HepG2 (cell line): ENCODE data around the gene MGST1. TPM values are rescaled to one million over a fixed set of nuclear protein-coding genes. Genes with fewer than 3 reads are reported as not detected.
A peak's percentile ranks its signal among the peaks of the same experiment; 100 is the strongest.

ENCODE experiments used
- ELF4 ChIP-seq: sonication (generic); formaldehyde crosslinking; IDR thresholded peaks from 2 replicates; pipeline ENCODE4 v1.5.0; 2020; ENCODE audit warnings: missing genetic modification reagents, mild to moderate bottlenecking, moderate library complexity, borderline replicate concordance
- KLF16 ChIP-seq, 2 experiments: sonication (generic) in 1 of 2; formaldehyde crosslinking in 1 of 2; IDR thresholded peaks; 2 replicates each; pipeline versions ENCODE4 v1.6.1 to v1.8.0; 2016 to 2023; ENCODE audit warnings: missing genetic modification reagents in 2 of 2, missing compliant biosample characterization in 1 of 2
- MAFG ChIP-seq: sonication (generic); formaldehyde crosslinking; IDR thresholded peaks from 2 replicates; pipeline ENCODE4 v1.5.1; 2020; ENCODE audit warnings: mild to moderate bottlenecking, missing genetic modification reagents
- MNT ChIP-seq: fragments of 450-650 bp; IDR thresholded peaks from 2 replicates; pipeline ENCODE4 v1.6.1; 2016
- RBAK ChIP-seq: sonication (generic); formaldehyde crosslinking; IDR thresholded peaks from 2 replicates; pipeline ENCODE4 v1.5.1; 2020; ENCODE audit warnings: mild to moderate bottlenecking, missing genetic modification reagents
- SNAPC5 ChIP-seq: sonication (generic); formaldehyde crosslinking; IDR thresholded peaks from 2 replicates; pipeline ENCODE4 v1.8.1; 2023; ENCODE audit warnings: mild to moderate bottlenecking, missing genetic modification reagents, borderline replicate concordance
- ZBTB20 ChIP-seq: sonication (generic); formaldehyde crosslinking; IDR thresholded peaks from 2 replicates; pipeline ENCODE4 v1.8.1; 2023; ENCODE audit warnings: missing genetic modification reagents, low read depth, mild to moderate bottlenecking, borderline replicate concordance
- ZBTB4 ChIP-seq: sonication (generic); formaldehyde crosslinking; IDR thresholded peaks from 2 replicates; pipeline ENCODE4 v1.4.0; 2020; ENCODE audit warnings: missing genetic modification reagents, mild to moderate bottlenecking, borderline replicate concordance
- ZFP37 ChIP-seq: sonication (generic); formaldehyde crosslinking; IDR thresholded peaks from 2 replicates; pipeline ENCODE4 v1.4.0; 2020; ENCODE audit warnings: missing genetic modification reagents, borderline replicate concordance
- ZNF24 ChIP-seq: fragments of 450-650 bp; IDR thresholded peaks from 2 replicates; pipeline ENCODE4 v1.6.1; 2017; ENCODE audit warnings: antibody characterized with exemption, mild to moderate bottlenecking
- ZNF318 ChIP-seq: sonication (generic); formaldehyde crosslinking; IDR thresholded peaks from 2 replicates; pipeline ENCODE4 v1.4.0; 2020; ENCODE audit warnings: mild to moderate bottlenecking, missing genetic modification reagents
- ZNF34 ChIP-seq: sonication (generic); formaldehyde crosslinking; IDR thresholded peaks from 2 replicates; pipeline ENCODE4 v1.4.0; 2020; ENCODE audit warnings: mild to moderate bottlenecking, missing genetic modification reagents, borderline replicate concordance
- ZNF501 ChIP-seq: sonication (generic); formaldehyde crosslinking; IDR thresholded peaks from 2 replicates; pipeline ENCODE4 v1.5.1; 2020; ENCODE audit warnings: mild to moderate bottlenecking, moderate library complexity, missing genetic modification reagents
- ZNF678 ChIP-seq: sonication (generic); formaldehyde crosslinking; IDR thresholded peaks from 2 replicates; pipeline ENCODE4 v1.4.0; 2020; ENCODE audit warnings: mild to moderate bottlenecking, missing genetic modification reagents
- ZNF879 ChIP-seq: sonication (generic); formaldehyde crosslinking; IDR thresholded peaks from 2 replicates; pipeline ENCODE4 v1.8.1; 2023; ENCODE audit warnings: missing genetic modification reagents
- polyA plus RNA-seq, 8 experiments: library from polyadenylated mRNA; depleted of rRNA in 3 of 8; stranded (reverse) in 7 of 8; unstranded in 1 of 8; fragments of >200 nt; fragmentation: Illumina TruSeq in 4 of 8; extraction: Trizol in 4 of 8; gene quantifications; 2 replicates each; pipeline versions ENCODE4 v1.2.1 to v1.2.3, GENCODE V29; 2011 to 2016; ENCODE audit warnings: low read depth in 4 of 8, missing spikeins in 1 of 8, mixed read lengths in 1 of 8; ENCODE audit not compliant: insufficient read depth in 1 of 8
- total RNA-seq, 5 experiments: library from RNA; depleted of rRNA; stranded (reverse); fragments of >200 nt; fragmentation: Illumina TruSeq; extraction: Trizol; gene quantifications; 2 replicates each; pipeline ENCODE4 v1.2.3, GENCODE V29; 2016; ENCODE audit warnings: low read depth in 1 of 5

Gene MGST1
- total and polyA plus RNA-seq, 2 of the 13 experiments (the other 11 are each of a cell fraction or from before 2014, with no cell fraction given), result 119 to 152 TPM

- TF ChIP-seq ZBTB20 (no peak), ZNF678 (CRISPR knock-in tag) (no peak), ZNF24 (no peak), SNAPC5 (no peak), ELF4 (no peak), ZNF879 (CRISPR knock-in tag) (no peak), MNT (no peak), ZNF501 (peak; percentile 39; the same call in 1 of the 2 replicates), ZNF34 (CRISPR knock-in tag) (no peak), MAFG (CRISPR knock-in tag) (no peak), ZFP37 (CRISPR knock-in tag) (no peak), KLF16 (CRISPR knock-in tag; IDR thresholded peaks at IDR 0.05) (0 out of 4 replicates have a peak, but pooled peaks of 1 of the 2 experiments have one; percentile 49), ZBTB4 (CRISPR knock-in tag) (no peak), RBAK (CRISPR knock-in tag) (no peak), ZNF318 (CRISPR knock-in tag) (no peak)
Observed at GRCh38 chr12:16385782-16386646, 38.6 kb downstream of the MGST1 start (continued).
